Hepatic stellate cell (primary cell): Measurements from ENCODE around the gene HMGXB3.

Source experiments
- DNase-seq: peaks from one replicate; pipeline ENCODE4 v3.0.0; 2011; ENCODE audit warnings: low spot score

HMGXB3 gene, protein sequence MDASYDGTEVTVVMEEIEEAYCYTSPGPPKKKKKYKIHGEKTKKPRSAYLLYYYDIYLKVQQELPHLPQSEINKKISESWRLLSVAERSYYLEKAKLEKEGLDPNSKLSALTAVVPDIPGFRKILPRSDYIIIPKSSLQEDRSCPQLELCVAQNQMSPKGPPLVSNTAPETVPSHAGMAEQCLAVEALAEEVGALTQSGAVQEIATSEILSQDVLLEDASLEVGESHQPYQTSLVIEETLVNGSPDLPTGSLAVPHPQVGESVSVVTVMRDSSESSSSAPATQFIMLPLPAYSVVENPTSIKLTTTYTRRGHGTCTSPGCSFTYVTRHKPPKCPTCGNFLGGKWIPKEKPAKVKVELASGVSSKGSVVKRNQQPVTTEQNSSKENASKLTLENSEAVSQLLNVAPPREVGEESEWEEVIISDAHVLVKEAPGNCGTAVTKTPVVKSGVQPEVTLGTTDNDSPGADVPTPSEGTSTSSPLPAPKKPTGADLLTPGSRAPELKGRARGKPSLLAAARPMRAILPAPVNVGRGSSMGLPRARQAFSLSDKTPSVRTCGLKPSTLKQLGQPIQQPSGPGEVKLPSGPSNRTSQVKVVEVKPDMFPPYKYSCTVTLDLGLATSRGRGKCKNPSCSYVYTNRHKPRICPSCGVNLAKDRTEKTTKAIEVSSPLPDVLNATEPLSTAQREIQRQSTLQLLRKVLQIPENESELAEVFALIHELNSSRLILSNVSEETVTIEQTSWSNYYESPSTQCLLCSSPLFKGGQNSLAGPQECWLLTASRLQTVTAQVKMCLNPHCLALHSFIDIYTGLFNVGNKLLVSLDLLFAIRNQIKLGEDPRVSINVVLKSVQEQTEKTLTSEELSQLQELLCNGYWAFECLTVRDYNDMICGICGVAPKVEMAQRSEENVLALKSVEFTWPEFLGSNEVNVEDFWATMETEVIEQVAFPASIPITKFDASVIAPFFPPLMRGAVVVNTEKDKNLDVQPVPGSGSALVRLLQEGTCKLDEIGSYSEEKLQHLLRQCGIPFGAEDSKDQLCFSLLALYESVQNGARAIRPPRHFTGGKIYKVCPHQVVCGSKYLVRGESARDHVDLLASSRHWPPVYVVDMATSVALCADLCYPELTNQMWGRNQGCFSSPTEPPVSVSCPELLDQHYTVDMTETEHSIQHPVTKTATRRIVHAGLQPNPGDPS (N-terminal part only)

DNA sequence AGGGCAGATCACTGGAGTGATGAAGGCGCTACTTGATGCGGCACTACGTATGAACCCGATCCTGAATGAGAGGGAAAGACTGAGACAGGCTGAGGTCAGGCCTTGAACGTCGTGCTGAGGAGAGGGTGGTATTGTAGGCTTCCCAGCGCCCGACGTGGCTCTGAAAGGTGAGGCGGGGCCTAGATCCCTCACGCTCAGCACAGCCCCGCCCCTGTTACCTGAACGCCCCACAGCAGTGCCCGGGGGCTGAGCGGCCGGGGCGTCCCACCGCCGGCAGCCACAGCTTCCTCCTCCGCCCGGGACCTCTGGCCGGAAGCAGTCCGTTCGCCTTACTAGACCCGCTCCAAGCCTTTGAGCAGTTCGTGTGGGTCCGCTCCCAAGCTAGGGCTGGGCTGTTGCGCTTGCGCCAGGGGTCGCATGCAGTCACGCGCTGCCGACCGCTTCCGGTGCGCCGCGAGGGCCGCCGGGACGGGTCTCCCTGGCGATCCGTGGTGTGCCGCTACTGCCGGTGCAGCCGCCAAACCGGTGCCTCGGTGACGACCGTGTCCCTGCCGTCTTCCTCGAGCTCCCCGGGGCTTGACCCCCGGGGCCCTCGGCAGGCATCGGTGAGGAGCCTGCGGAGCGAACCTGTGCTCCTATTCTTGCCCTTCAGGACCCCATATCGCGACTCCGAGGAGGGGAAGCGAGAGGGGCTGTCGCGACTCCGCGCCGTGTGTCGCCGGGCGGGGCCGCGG, at the start of gene HMGXB3, which contains the start of gene TIGD6:
TSS of gene HMGXB3 (plus strand) at position 484 of the 734 bp plus-strand sequence. CDS start 4,114 bp downstream, outside the sequence.
TSS of gene TIGD6 (minus strand) at position 399 of the 734 bp plus-strand sequence. CDS start 4,306 bp downstream, outside the sequence.
- peak; percentile 95 for DNase-seq

DNA sequence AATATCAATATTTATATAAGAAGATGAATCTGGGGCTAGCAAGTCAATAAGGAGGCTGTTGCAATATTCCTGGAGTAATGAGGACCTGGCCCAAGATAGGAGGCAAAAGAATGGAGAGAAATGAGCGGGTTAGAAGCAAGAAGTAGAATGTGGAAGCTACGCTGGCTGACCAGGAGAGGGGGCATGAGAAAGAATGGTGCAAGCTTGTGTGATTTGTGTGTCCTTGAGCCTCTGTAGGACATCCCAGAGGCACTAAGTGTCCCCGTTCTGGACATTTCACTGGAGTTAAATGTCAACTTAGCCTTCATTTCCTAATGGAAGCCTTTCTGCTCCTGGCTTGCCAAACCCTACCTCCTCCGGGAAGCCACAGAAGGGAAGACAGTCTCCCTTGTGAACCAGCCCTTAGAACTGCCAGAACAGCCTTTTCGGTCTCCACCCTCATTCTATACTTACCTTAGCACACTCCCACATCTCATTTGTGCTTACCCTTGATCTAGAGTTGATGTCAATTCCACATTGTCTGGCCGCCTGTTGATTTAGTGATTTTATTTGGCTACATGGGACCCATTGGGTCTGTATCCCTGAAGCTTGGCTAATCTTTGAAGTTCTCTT, 49.3 kb upstream of the HMGXB3 start:
- DNase-seq = no peak

DNA sequence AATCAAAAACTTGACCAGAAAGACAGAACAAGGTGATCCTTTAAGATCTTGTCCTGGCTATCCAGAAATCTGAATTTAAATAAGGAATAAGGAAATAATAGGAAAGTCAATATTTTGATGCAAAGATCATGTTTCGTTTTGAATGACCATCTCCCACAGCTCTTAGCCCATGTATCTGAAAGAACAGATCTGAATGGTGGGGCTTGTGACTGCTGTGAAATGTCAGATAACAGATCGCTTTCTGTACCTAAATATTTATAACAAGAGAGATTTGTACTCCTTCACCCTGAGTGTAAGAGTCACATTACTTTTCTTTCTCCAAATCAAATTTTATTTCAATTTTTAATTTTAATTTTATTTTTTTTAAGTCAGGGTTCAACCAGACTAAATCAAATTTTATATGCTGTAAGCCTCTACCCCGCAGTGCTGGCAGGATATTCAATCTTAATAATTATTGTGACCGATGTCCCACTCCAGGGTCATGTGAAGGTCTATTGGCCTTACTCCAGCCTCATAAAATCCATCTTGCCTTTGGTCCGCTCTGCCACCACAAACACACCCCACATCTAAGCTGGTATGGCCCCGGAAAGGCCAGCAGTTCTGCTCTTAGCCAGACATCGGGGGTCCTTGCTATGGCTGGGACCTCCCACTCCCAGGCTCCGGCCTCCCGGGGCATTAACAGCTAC, 47.0 kb upstream of the HMGXB3 start:
- no peak for DNase-seq

DNA sequence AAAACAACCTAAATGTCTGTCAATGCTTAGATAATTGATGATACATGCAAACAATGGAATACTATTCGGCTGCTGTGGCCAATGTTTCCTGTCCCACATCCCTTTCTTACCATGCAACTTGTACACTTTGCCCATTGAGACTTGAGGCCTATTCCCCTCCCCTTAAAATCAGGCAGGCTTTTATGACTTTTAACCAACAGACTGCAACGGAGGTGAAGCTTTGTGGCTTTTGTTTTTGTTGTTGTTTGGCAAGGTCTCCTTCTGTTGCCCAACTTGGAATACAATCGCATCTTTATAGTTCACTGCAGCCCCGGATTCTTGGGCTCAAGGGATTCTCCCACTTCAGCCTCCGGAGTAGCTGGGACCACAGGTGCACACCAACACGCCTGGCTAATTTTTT, 45.7 kb upstream of the HMGXB3 start:
- DNase-seq = no peak

DNA sequence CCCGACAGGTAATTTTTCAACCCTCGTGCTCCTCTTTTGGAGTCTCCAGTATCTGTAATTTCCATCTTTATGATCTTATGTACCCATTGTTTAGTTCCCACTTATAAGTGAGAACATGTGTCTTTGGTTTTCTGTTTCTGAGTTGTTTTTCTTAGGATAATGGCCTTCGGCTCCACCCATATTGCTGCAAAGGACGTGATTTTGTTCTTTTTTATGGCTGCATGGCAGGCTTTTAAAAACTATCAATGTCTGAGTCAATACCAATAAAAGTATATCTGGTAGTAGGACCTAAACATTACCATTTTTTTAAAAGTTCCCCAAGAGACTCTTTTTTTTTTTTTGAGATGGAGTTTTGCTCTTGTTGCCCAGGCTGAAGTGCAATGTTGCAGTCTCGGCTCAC, 43.9 kb upstream of the HMGXB3 start:
- DNase-seq = no peak

DNA sequence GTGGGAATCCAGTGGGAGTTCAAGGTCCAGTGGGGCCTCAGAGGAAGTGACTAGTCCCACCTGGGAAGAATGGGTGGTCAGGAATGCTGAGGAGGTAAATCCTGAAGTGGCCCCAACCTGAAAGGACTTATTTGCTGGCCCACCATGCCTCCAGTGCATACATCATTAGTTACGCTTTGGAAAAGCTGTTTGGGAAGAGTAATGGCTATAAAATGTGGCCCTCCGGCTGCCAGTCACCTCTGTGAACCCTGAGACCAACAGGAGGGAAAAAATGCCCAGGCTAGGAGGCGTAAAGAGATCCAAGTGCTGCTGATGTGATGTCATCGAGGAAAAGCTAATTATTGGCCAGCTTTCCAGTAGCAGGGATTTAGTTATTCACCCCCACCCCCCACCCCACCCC, 42.7 kb upstream of the HMGXB3 start:
- no peak for DNase-seq

DNA sequence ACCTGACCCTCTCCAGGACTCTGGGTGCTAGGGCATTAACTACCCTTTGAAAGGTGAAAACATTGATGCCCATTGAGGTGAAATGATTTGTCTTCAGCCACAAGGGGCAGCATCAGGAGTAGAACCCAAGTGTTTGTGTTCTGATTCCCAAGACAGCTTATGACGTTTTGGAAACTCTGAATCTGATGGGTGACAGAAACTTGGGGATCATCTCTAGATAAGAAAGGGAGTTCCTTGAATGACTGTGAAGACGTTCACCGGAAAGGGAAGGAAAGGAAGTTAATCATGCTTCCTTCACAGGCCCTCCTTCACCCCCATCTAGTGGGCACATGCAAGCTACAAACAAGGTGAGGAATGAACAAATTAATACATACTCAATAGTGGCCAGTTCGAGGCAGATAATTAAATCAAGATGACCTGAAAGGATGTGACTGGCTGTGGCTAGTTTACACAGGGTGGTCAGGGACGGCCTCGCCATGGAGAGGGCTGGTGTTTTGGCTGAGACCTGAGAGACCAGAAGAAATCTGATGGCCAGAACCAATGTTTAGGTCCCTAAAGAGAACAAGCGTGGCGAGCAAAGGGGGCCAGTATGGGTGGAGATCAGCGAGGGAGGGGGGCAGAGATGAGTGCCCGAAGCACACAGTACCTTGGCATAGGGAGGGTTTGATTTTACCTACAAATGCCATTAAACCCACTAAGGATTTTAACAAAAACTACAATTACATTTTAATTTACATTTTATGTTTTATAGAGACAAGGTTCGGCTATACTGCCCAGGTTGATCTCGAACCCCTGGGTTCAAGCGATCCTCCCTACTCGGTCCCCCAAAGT, 40.9 kb upstream of the HMGXB3 start:
- DNase-seq = peak; percentile 50

DNA sequence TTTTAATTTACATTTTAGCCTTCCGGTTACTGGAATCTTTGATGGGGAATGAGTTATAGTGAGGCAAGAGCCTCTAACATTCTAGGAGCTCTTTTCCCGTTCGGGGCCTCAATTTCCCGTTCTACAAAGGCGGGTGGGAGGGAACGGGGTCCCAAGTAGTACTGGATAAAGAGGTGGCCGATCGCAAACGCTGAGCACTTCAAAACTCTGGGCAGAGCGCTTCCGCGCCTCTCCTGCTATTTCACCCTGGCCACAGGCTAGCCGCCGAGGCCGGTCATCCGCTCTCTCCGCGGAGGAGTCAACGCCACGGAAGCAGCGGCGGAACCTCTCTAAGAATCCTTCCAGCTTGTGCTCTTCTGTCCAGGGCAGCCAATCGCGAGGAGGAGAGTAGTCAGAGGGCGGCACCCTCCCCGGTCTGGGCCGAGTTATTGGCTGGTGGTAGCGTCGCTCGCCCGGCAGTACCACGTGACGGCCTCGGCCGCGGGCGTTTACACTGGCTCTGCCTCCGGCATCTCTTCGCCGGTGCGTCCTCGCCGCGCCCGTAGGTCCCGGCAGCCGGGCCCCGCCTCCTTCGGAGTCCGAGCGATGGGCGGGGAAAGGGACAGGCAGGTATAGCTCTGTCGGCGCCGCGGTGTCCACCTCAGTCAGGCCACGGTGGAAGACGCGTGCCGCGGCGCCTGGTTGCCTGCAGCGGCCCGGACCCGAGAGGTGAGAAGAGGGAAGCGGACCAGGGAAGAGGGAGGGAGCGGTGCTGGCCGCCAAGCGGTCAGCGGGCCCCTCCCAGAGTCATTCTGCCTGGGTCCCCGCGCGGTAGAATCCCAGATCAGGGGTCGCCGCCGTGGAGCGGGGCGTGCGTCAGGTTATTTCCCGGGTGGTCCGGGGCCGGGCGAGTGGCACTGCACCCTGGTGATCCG, 40.0 kb upstream of the HMGXB3 start, which contains the start of gene SLC26A2:
TSS of gene SLC26A2 (plus strand) at position 487 of the 914 bp plus-strand sequence. CDS start 16,895 bp downstream, outside the sequence.
- peak; percentile 97 for DNase-seq

DNA sequence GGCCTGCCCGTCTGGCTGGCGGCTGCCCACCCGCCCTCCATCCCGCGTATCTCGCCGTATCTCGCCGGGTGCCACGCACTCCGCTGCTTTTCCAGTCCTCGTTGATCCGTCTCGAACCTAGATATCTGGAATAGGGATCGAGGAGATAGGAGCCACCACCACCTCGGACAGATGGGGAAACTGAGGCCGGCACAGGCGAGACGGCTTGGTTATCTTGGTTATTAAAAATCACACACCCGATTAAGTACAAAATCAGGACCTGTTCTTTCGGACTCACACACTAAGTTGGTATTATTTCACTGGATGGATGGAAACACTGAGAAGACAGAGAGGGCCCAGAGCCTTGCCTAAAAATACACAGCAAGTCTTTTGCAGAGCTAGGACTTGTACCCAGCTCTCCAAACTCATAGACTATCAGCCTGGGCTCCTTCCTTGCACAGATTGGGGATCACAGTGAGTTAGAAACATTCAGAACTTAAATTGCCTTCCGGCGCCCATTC, 39.3 kb upstream of the HMGXB3 start:
- no peak for DNase-seq

DNA sequence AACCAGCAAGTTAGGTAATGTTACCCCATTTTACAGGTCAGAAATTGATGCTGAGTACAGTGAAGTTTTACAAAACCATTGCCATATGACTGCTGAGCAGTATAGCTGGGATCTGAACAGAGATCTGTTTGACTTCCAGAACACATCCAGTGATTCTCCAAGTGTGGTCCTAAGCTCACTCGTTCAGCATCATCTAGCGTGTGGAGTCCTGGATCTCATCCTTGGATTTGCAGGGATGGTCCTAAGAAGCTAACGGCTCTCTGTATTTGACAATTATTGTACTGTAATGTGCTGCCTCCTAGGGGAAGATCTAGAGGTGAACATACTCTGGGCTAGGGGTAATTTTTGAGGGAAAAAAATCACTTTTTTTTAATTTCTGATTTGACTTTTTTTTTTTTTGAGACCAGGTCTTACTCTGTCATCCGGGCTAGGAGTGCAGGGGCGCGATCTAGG, 38.6 kb upstream of the HMGXB3 start:
- peak; percentile 75 for DNase-seq

DNA sequence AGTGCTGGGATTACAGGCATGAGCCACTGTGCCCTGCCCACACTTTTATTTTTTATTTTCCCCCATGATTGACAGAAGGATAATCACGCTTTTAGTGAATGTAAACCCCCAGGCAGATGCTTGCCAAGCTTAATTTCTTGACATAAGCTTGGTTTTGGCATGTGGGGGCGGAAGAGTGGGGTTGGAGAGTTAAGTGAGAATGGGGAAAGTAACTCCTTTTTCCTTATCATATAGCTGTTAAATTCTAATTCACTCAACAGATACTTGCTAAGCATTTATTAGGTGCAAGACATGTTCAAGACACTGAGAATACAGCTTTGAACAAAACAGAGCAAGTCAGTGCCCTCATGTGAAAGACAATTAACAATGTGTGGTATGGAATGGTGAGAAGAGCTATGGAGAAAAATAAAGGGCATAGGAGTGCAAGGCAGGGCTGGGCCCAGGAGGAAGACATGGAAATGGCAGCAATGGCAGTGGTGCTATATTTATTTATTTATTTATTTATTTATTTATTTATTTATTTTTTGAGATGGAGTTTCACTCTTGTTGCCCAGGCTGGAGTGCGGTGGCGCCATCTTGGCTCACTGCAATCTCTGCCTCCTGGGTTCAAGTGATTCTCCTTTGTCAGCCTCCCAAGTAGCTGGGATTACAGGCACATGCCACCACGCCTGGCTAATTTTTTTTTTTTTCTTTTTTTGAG, 37.8 kb upstream of the HMGXB3 start:
- no peak for DNase-seq

DNA sequence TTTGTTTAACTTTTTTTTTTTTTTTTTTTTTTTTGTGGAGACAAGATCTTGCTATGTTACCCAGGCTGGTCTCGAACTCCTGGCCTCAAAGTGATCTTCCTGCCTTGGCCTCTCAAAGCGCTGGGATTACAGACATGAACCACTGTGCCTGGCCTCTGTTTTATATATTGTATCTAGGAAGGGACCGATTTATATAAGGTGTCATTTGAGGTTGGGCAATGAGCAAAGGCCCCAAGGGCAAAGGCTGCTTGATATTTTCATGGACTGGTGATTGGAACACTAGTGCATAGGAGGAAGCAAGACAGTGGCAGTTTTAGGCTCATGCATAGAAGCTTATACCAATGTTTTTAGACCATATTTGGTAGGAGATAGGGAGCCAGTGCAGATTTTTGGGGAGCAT, 36.8 kb upstream of the HMGXB3 start:
- DNase-seq = no peak

DNA sequence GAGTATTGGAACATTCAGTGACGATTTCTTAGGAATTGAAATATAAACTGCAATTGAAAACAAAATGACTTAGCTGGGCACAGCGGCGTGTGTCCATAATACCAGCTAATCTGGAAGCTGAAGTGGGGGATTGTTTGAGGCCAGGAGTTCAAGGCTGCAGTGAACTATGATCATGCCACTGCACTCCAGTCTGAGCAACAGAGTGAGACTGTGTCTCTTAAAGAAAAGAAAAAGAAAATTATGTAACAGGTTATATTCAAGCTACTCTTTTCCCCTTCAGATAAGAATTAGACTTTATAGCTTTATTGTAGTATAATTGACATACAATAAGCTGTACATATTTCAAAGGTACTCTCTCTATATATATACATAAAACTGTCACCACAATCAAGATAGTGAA, 33.6 kb upstream of the HMGXB3 start:
- DNase-seq = no peak

DNA sequence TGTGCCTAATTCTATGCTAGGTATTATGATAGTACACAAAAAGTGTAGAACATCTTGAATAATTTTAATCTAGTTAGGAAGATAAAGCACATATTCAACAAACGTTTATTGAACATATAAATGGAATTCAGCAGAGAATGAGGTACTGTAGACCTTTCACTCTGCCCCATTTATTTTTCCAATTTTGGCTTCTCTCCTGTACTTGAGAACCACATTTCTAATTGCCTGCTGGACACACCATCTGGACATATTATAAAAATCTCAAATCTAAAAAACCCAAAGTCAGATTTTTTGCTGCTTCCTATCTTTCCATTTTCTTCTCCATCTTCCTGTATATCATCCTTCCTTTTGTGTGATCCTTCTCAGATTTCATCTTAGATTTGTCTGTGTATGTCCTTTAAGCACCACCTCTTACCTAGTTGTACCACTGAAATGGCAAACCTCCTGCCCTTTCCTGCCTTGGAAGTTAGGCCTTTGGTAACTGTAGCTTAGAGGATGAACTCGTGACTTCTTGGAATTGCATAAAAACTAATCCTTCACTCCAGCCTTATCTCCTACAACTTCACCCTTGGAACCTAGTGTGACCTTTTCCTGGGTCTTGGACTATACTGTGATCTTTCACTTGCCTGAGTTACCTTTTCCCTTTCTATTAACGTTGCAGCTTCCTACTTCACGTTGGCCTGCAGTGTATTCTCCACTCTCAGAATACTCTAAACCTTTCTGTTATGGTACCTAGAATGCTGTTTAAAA, 31.2 kb upstream of the HMGXB3 start:
- DNase-seq = no peak

DNA sequence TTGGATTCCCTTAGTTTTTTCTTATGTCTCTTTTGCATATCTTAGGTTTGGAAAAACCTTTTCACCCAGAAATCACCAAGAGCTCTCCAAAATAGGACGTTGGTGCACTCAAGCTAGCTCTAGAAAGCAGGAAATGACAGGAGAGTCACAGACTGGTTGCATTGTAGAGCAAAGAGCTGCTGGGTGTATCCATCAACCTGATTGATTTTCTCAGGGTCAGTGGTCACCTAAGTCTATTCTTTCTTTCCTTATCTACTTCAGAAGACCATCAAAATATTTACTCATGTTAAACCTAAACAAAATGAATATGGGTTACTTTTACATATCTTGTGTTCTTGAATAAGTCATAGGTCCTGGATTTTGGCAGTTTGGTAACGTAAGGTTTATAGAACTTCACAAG, 25.1 kb upstream of the HMGXB3 start:
- no peak for DNase-seq

DNA sequence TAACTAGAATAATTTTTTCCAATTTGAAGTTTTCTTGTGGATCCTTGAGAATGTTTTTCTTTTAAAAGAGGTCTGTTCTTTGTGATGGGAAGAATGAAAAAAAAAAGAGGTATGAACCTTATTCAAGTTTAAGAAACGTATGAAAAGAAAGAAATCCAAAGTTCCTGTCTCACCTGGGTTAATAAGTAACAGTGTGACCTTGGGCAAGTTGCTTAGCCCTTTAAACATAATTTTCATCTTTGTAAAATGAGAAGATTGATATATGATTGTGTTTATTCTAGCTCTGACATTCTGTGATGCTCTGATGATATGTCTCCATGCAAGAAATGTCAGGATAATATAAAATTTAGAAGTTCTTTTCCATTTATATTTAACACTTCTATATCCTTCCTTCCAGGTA, 20.6 kb upstream of the HMGXB3 start:
- DNase-seq = no peak

DNA sequence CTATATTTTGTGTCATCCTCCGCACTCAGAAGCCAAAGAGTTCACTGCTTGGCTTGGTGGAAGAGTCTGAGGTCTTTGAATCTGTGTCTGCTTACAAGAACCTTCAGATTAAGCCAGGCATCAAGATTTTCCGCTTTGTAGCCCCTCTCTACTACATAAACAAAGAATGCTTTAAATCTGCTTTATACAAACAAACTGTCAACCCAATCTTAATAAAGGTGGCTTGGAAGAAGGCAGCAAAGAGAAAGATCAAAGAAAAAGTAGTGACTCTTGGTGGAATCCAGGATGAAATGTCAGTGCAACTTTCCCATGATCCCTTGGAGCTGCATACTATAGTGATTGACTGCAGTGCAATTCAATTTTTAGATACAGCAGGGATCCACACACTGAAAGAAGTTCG, 19.3 kb upstream of the HMGXB3 start:
- DNase-seq = no peak
